ENCODE measurements around the gene USP35.
A peak's percentile ranks its signal among the peaks of the same experiment; 100 is the strongest.

USP35 gene

DNA sequence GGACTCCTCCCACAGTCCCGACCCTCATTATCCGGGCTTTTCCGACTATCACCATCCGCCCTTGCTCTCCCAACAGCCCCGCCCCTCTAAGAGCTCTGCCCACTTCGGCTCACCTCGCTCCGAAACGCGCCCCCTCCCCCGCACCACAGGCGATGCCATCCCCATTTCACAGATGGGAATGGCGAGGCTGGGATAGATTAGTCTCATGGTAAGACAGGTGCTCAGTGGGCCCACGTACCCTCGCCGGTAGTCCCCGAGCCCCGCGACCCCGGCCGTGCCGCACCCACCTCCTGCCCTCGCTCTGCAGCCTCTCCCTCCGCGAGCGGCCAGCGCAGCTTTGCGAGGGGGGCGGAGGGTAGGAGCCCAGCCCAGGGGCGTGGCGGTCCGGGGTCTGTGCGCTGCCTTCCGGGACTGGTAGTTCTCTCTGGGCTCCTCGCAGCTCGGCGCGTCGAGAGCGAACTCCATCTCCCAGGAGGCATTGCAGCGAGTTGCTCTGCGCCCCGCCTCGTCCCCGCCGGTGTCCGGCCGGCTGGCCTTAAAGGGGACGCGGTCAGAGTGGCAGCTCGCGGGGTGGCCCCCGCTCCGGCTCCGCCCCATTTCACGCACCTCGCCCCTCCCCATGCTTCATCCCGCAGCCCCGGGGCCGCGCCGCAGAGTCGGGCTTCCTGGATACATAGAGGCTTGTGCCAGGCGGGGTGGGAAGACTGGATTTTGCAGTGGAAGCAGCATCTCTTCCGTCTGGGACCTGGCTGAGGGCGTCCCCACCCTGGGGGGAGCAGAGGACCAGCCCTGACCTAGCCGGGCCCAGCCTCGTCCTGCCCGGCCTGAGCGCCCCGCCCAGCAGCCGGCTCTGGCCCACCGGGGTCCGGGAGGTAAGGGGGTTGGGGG lies at the start of gene USP35, which contains the start of gene KCTD21:
Gene USP35, plus strand, starts transcription at position 634 of the 888 bp plus-strand sequence. CDS start 7,327 bp downstream, outside the sequence.
Gene KCTD21, minus strand, starts transcription at position 341 of the 888 bp plus-strand sequence. CDS start 14,072 bp downstream, outside the sequence.
- no peak for TF ChIP-seq YY1 (IDR thresholded peaks at IDR 0.05; ENCODE audit: low read depth)
- no peak for TF ChIP-seq EGR1 (IDR thresholded peaks at IDR 0.05)
- TF ChIP-seq TAF1 (IDR thresholded peaks at IDR 0.05; ENCODE audit: low read depth), result peak; percentile 37; the same call in 1 of the 2 replicates
- no peak for TF ChIP-seq TEAD4 (IDR thresholded peaks at IDR 0.05)
- peak; percentile 36; the same call in 1 of the 2 replicates for TF ChIP-seq CREB1 (IDR thresholded peaks at IDR 0.05; ENCODE audit: low read depth)
- peak; percentile 74 for TF ChIP-seq TCF12 (IDR thresholded peaks at IDR 0.05; ENCODE audit: low read depth)
- peak; percentile 82; the same call in 1 of the 2 replicates for TF ChIP-seq ZBTB7A (IDR thresholded peaks at IDR 0.05; ENCODE audit: low read depth)

GRCh38 chr11:78139422-78140391 lies 49.0 kb upstream of the USP35 start, which contains the start of gene ALG8:
Gene ALG8 (minus strand): TSS chr11:78139626. CDS start chr11:78139588, 38 bp downstream.
- TF ChIP-seq MAX (IDR thresholded peaks at IDR 0.05) (peak; percentile 98), CREB1 (IDR thresholded peaks at IDR 0.05; ENCODE audit: low read depth) (peak; percentile 29; the same call in 1 of the 2 replicates), TCF12 (IDR thresholded peaks at IDR 0.05; ENCODE audit: low read depth) (0 out of 2 replicates have a peak, but pooled peaks have one; percentile 45), REST (IDR thresholded peaks at IDR 0.05; ENCODE audit: low read depth) (no peak), TAF1 (IDR thresholded peaks at IDR 0.05; ENCODE audit: low read depth) (peak; percentile 95), YY1 (IDR thresholded peaks at IDR 0.05; ENCODE audit: low read depth) (peak; percentile 97), FOXM1 (IDR thresholded peaks at IDR 0.05; ENCODE audit: borderline replicate concordance, low read depth) (peak; percentile 67; the same call in 1 of the 2 replicates), EGR1 (IDR thresholded peaks at IDR 0.05) (peak; percentile 55; the same call in 1 of the 2 replicates), CEBPB (IDR thresholded peaks at IDR 0.05) (peak; percentile 84), TEAD4 (IDR thresholded peaks at IDR 0.05) (no peak), ZBTB7A (IDR thresholded peaks at IDR 0.05; ENCODE audit: low read depth) (no peak), RAD21 (IDR thresholded peaks at IDR 0.05; ENCODE audit: low read depth) (no peak), EP300 (IDR thresholded peaks at IDR 0.05; ENCODE audit: borderline replicate concordance) (no peak; the same call in 1 of the 2 replicates), NFIC (IDR thresholded peaks at IDR 0.05) (no peak; the same call in 1 of the 2 replicates)
- TF ChIP-seq, protein P1, sequence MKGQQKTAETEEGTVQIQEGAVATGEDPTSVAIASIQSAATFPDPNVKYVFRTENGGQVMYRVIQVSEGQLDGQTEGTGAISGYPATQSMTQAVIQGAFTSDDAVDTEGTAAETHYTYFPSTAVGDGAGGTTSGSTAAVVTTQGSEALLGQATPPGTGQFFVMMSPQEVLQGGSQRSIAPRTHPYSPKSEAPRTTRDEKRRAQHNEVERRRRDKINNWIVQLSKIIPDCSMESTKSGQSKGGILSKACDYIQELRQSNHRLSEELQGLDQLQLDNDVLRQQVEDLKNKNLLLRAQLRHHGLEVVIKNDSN (IDR thresholded peaks at IDR 0.05), result no peak

GRCh38 chr11:78140392-78141077 lies 48.2 kb upstream of the USP35 start:
- TF ChIP-seq MAX (IDR thresholded peaks at IDR 0.05), result no peak
- TF ChIP-seq CREB1 (IDR thresholded peaks at IDR 0.05; ENCODE audit: low read depth), result no peak
- no peak for TF ChIP-seq NFIC (IDR thresholded peaks at IDR 0.05)
- TF ChIP-seq EP300 (IDR thresholded peaks at IDR 0.05; ENCODE audit: borderline replicate concordance), result no peak
- no peak for TF ChIP-seq ZBTB7A (IDR thresholded peaks at IDR 0.05; ENCODE audit: low read depth)
- TF ChIP-seq YY1 (IDR thresholded peaks at IDR 0.05; ENCODE audit: low read depth), result no peak
- no peak for TF ChIP-seq CEBPB (IDR thresholded peaks at IDR 0.05)
- TF ChIP-seq TCF12 (IDR thresholded peaks at IDR 0.05; ENCODE audit: low read depth), result no peak
- no peak for TF ChIP-seq RAD21 (IDR thresholded peaks at IDR 0.05; ENCODE audit: low read depth)
- TF ChIP-seq, protein P1 (IDR thresholded peaks at IDR 0.05), result no peak

DNA sequence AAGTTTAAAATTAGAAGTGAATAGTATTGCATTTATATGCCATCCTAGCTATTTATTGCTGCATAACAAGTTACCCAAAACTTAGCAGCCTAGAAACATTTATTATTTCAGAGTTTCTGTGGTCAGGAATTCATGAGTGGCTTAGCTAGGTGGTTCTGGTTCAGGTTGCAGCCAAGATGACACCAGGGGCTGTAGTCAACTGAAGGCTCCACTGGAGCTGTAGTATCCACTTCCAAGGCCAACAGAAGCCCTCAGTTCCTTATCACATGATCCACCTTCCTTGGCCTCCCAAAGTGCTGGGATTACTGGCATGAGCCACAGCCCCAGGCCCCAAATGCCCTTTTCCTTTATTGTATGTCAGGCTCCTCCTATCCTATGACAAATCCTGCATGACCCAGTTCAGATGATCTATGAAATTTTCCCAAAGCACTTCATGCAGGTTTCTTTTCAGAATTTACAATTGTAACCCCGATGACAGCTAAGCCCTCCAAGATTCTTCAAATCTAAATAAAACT lies 43.2 kb upstream of the USP35 start:
- TF ChIP-seq ZBTB7A (IDR thresholded peaks at IDR 0.05; ENCODE audit: low read depth) (no peak), YY1 (IDR thresholded peaks at IDR 0.05; ENCODE audit: low read depth) (no peak), TCF12 (IDR thresholded peaks at IDR 0.05; ENCODE audit: low read depth) (no peak)

- TF ChIP-seq TCF12 (IDR thresholded peaks at IDR 0.05; ENCODE audit: low read depth) (peak; percentile 77), TAF1 (IDR thresholded peaks at IDR 0.05; ENCODE audit: low read depth) (no peak), TEAD4 (IDR thresholded peaks at IDR 0.05) (peak; percentile 38), REST (IDR thresholded peaks at IDR 0.05; ENCODE audit: low read depth) (no peak), EP300 (IDR thresholded peaks at IDR 0.05; ENCODE audit: borderline replicate concordance) (peak; percentile 34; the same call in 1 of the 2 replicates), YY1 (IDR thresholded peaks at IDR 0.05; ENCODE audit: low read depth) (no peak), CREB1 (IDR thresholded peaks at IDR 0.05; ENCODE audit: low read depth) (no peak), FOXM1 (IDR thresholded peaks at IDR 0.05; ENCODE audit: borderline replicate concordance, low read depth) (no peak), MAX (IDR thresholded peaks at IDR 0.05) (no peak)
- TF ChIP-seq, protein P1 (IDR thresholded peaks at IDR 0.05), result peak; percentile 76
These were observed 40.9 kb upstream of the USP35 start for GRCh38 chr11:78147807-78148206.
